K562 (cell line): ENCODE data around the gene ANKRD31. TPM values are rescaled to one million over a fixed set of nuclear protein-coding genes. Genes with fewer than 3 reads are reported as not detected.

ENCODE experiments used
- ATAC-seq: fragments of 200-7000 bp; cut with Tn5 transposase; 3 replicates; pipeline ENCODE4 v1.9.1; 2020; ENCODE audit warnings: moderate library complexity
- BruUV-seq: library from RNA; stranded (reverse); fragments of 400-500 nt; replicated peaks from 2 replicates; lab custom pipeline; 2021; lab: Mats Ljungman, UMichigan
- CTCF ChIA-PET: fragments of 300-600 bp; formaldehyde crosslinking; extraction: SDS; loops from one replicate; lab custom pipeline; 2021; ENCODE audit warnings: low intra/inter-chr PET ratio; lab: Yijun Ruan, JAX
- POLR2A ChIA-PET: fragments of 300-600, 350-650 bp; sonication (Branson Sonifier 250); formaldehyde crosslinking; extraction: SDS; loops from one replicate; lab custom pipeline; 2021; ENCODE audit warnings: antibody characterized with exemption, inconsistent platforms; lab: Yijun Ruan, JAX
- DNase-seq, 4 experiments: peaks; one replicate each; pipeline versions ENCODE4 v3.0.0 to v3.0.0-alpha.2; 2011 to 2018; ENCODE audit warnings: low spot score in 3 of 4, mixed read lengths in 3 of 4; ENCODE audit errors: extremely low read depth in 1 of 4
- FAIRE-seq: peaks from 2 replicates; lab custom pipeline; 2011; peaks lifted over from hg19 to GRCh38; lab: Jason Lieb, UNC
- H2AFZ ChIP-seq: 2 replicates; pipeline ENCODE4 v1.6.0; 2011; ENCODE audit warnings: low read depth, low read length, control low read depth, inconsistent platforms
- H3K27ac ChIP-seq: fragments of 200-600 bp; 3 replicates; pipeline ENCODE4 v1.8.0; 2011; ENCODE audit warnings: low read depth, mild to moderate bottlenecking, control low read depth, inconsistent platforms, low read length, moderate library complexity, mixed read lengths; ENCODE audit errors: extremely low read depth
- H3K27me3 ChIP-seq, 2 experiments: fragments of 300-600 bp in 1 of 2; 2 replicates in 1 of 2; 3 replicates in 1 of 2; pipeline versions ENCODE4 v1.6.0 to v1.8.0; 2011; ENCODE audit warnings: inconsistent platforms in 2 of 2, low read length in 2 of 2, mild to moderate bottlenecking in 1 of 2, mixed read lengths in 1 of 2, moderate library complexity in 1 of 2; ENCODE audit not compliant: control insufficient read depth in 2 of 2, insufficient read depth in 2 of 2
- H3K36me3 ChIP-seq: fragments of 300-600 bp; 3 replicates; pipeline ENCODE4 v1.8.0; 2011; ENCODE audit warnings: mild to moderate bottlenecking, low read length, inconsistent platforms; ENCODE audit not compliant: control insufficient read depth, insufficient read depth
- H3K4me1 ChIP-seq, 2 experiments: fragments of 200-600 bp in 1 of 2; replicated peaks in 1 of 2; 2 replicates in 1 of 2; 3 replicates in 1 of 2; pipeline versions ENCODE4 v1.5.1 to v1.8.0; 2011; ENCODE audit warnings: inconsistent platforms in 2 of 2, low read length in 2 of 2, mild to moderate bottlenecking in 1 of 2, mixed read lengths in 1 of 2, moderate library complexity in 1 of 2; ENCODE audit not compliant: control insufficient read depth in 2 of 2, insufficient read depth in 2 of 2
- H3K4me2 ChIP-seq: 2 replicates; pipeline ENCODE4 v1.6.1; 2011; ENCODE audit warnings: low read length, control low read depth, inconsistent platforms, mixed read lengths; ENCODE audit not compliant: insufficient read depth
- H3K4me3 ChIP-seq: fragments of 200-600 bp; sonication (generic), shearing (Covaris generic); 2 replicates; pipeline ENCODE4 v1.5.1; 2016; ENCODE audit warnings: control low read depth, inconsistent platforms
- H3K79me2 ChIP-seq: fragments of 200-600 bp; 3 replicates; pipeline ENCODE4 v1.8.0; 2011; ENCODE audit warnings: low read length, inconsistent platforms; ENCODE audit not compliant: control insufficient read depth, insufficient read depth
- H3K9ac ChIP-seq, 2 experiments: 2 replicates each; pipeline versions ENCODE4 v1.6.0 to v1.6.1; 2011; ENCODE audit warnings: low read depth in 2 of 2, low read length in 2 of 2, control low read depth in 1 of 2, inconsistent platforms in 1 of 2, mild to moderate bottlenecking in 1 of 2, mixed read lengths in 1 of 2; ENCODE audit not compliant: insufficient read depth in 1 of 2
- H3K9me1 ChIP-seq: one replicate; pipeline ENCODE4 v1.6.0; 2011; ENCODE audit warnings: inconsistent platforms, mild to moderate bottlenecking, low read length, moderate library complexity; ENCODE audit not compliant: control insufficient read depth, insufficient read depth
- H3K9me3 ChIP-seq: replicated peaks from 2 replicates; pipeline ENCODE4 v1.5.1; 2011; ENCODE audit warnings: low read depth, low read length, inconsistent platforms; ENCODE audit not compliant: control insufficient read depth, insufficient read depth
- H4K20me1 ChIP-seq: replicated peaks from 2 replicates; pipeline ENCODE4 v1.6.1; 2011; ENCODE audit warnings: low read length, inconsistent platforms, mixed read lengths; ENCODE audit not compliant: control insufficient read depth, insufficient read depth
- ILK ChIP-seq: fragments of 450-650 bp; IDR thresholded peaks from 2 replicates; pipeline ENCODE4 v1.6.1; 2016; ENCODE audit warnings: missing genetic modification characterization, low read depth, mild to moderate bottlenecking, missing compliant biosample characterization, moderate library complexity, borderline replicate concordance
- NRF1 ChIP-seq, 2 experiments: fragments of 450-650 bp; IDR thresholded peaks in 1 of 2; conservative IDR thresholded peaks in 1 of 2; 2 replicates each; pipeline ENCODE4 v1.6.1; 2014; ENCODE audit warnings: mild to moderate bottlenecking in 2 of 2
- SMARCC2 ChIP-seq: fragments of 450-650 bp; IDR thresholded peaks from 2 replicates; pipeline ENCODE4 v1.6.1; 2017; ENCODE audit warnings: antibody characterized with exemption, moderate library complexity, mild to moderate bottlenecking, low read depth
- ZNF217 ChIP-seq: sonication (generic); formaldehyde crosslinking; IDR thresholded peaks from 2 replicates; pipeline ENCODE4 v1.8.0; 2022; ENCODE audit warnings: mild to moderate bottlenecking, missing genetic modification reagents
- ZNF583 ChIP-seq: fragments of 250-450 bp; sonication (Bioruptor Pico); IDR thresholded peaks from 2 replicates; pipeline ENCODE4 v1.4.0; 2020
- WGBS: fragments of 100-300 bp; shearing (Covaris generic); methylation state at CpG from one replicate; pipeline ENCODE4 v1.1.6; 2016; ENCODE audit warnings: low coverage, mixed read lengths; ENCODE audit not compliant: insufficient coverage; ENCODE audit errors: missing lambda C conversion rate; 5-methylcytosine and 5-hydroxymethylcytosine counted together
- in situ Hi-C: fragments of 300-500 bp; cut with MboI; formaldehyde crosslinking; loops from 4 replicates; pipeline ENCODE4 v1.15.0; 2018; ENCODE audit warnings: inconsistent platforms, mixed read lengths
- intact Hi-C: fragments of 100-400 bp; cut with micrococcal nuclease; formaldehyde crosslinking; loops from 2 replicates; pipeline ENCODE4 v1.14.2; 2022
- polyA plus RNA-seq, 8 experiments: library from polyadenylated mRNA; depleted of rRNA in 4 of 8; stranded (reverse) in 5 of 8; unstranded in 3 of 8; fragments of >200 nt; fragmentation: Nextera tagmentation in 2 of 8; fragmentation: Illumina TruSeq in 1 of 8; extraction: Ambion mirVana in 2 of 8; extraction: Trizol in 1 of 8; gene quantifications; 2 replicates each; pipeline versions ENCODE4 v1.2.1 to v1.2.3, GENCODE V29; 2011 to 2014; ENCODE audit warnings: inconsistent platforms in 1 of 8, missing spikeins in 1 of 8
- total RNA-seq, 7 experiments: library from RNA; depleted of rRNA in 6 of 7; stranded (reverse); fragments of >200 nt in 6 of 7; fragmentation: Illumina TruSeq in 2 of 7; extraction: Trizol in 2 of 7; gene quantifications; 2 replicates each; pipeline versions ENCODE4 v1.2.1 to v1.2.3, GENCODE V29; 2011 to 2021; ENCODE audit warnings: low replicate concordance in 1 of 7

ANKRD31 gene
- total and polyA plus RNA-seq, 9 of the 15 experiments (the other 6 are each of a cell fraction or from before 2014, with no cell fraction given): under 0.01 to 0.11 (median 0.05) TPM; not detected in 1

DNA sequence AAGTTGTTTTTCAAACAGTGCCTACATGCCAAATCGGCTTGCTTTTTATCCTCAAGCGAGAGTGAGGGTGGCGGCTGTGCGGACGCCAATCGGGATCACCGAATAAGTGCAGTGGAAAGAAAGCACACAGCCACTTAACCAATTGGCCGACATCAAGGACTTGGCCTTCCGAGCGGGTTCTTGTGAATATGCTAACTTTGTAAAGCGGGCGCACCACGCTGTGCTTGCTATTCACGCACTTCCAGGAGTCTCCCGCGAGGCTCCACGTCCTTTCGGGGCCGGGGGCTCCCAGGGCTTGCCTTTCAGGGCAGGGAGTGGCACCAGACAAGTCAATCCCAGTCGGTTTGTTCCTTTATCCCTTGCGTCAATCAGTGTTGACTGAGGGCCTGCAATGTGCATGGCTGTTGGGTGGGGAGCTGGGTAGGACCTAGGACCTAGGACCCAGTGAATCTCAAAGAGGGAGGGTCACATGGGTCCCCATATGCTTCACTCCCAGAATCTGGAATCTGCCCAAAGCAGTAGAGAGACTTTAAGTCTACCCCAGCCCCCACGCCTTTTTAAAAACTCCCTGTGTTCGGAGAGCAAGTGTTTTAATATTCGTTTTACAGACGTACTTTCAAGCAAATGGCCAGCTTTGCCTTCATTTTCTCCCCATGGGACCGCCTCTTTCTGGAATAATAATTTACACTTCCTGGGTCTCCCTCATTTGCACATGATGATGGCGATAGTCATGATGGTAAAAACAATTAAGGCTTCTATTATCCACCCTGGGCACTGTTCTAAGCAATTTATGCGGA lies 182.3 kb downstream of the ANKRD31 start:
- FAIRE-seq (no peak), DNase-seq (no peak), ATAC-seq (no peak)
- no peak overlapping the region for H3K9ac ChIP-seq
- intact Hi-C loops (no loop called here), in situ Hi-C loops (no loop called here)
- ChIA-PET CTCF (no interaction called here), POLR2A (no interaction called here)
- no peaks in the 10 kb centered on the region for H4K20me1 ChIP-seq
- TF ChIP-seq NRF1 (conservative IDR thresholded peaks at IDR 0.05 in 1 of 2, IDR thresholded peaks at IDR 0.05 in 1 of 2): no peak
- no peak for TF ChIP-seq ILK (tag)
- TF ChIP-seq SMARCC2: no peak
- no peak for TF ChIP-seq ZNF583
- TF ChIP-seq ZNF217 (CRISPR knock-in tag): no peak
- H3K27ac ChIP-seq: no peak overlapping the region
- H3K4me1 ChIP-seq: peaks cover 0 to 16% of the 10 kb centered on the region in 2 experiments; a peak in 3 of 5 replicates
- no peak overlapping the region for H3K4me3 ChIP-seq
- H3K27me3 ChIP-seq: peaks cover 16 to 33% of the 10 kb centered on the region in 2 experiments
- no peak overlapping the region for H2AFZ ChIP-seq
- WGBS: 19% methylated on average over 28 of the region's 28 CpGs
- no peaks in the 10 kb centered on the region for H3K36me3 ChIP-seq
- no peaks in the 10 kb centered on the region for H3K9me1 ChIP-seq
- H3K4me2 ChIP-seq: no peak overlapping the region
- no peaks in the 10 kb centered on the region for H3K79me2 ChIP-seq
- H3K9me3 ChIP-seq: no peaks in the 10 kb centered on the region
- no TSS peak for BruUV-seq
